ENCODE measurements around the gene PGC.

PGC gene

DNA sequence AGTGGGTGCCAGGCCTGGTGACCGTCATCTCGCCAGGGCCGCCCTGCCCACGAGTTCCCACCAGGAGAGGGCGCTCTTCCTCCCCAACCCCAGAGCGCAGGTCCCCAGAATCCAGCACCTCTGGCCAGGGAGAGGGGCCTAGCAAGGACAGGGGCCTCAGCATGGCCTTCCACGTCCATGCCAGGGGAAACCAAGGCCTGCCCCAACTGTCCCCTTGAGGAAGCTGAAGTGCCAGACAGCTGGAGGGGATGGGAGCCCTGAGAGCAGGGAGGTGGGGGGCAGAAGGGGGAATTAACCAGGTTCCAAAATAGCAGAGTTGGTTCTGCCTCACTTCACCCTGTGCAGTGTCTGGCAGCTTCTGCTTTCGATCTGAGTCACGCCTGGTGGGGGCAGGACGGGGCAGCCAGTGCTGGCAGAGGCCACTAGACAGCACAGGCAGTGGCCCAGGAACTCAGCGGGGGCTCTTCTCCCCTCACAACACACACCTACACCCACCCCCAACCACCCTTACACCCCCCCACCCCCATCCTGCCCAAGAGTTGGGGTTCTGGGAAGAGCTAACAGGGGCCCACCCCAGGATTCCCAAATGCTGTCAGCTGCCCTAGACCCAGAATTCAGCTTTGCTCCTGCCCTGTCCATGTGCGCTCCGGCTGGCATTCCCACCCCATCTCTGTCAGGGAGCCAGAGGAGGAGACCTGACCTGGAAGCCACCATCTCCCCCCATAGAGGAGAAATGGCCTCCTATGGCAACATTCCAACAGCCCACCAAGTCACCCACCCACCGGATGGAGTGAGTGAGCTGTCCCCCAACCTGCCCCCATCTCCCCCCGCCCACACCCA is 41.0 kb downstream of the PGC start:
- in situ Hi-C loops (cut with MboI; ENCODE audit: low pct_unique_long_range_greater_than_20kb, low sequenced_read_pairs) = no loop called here
- DNase-seq = peak; percentile 87

DNA sequence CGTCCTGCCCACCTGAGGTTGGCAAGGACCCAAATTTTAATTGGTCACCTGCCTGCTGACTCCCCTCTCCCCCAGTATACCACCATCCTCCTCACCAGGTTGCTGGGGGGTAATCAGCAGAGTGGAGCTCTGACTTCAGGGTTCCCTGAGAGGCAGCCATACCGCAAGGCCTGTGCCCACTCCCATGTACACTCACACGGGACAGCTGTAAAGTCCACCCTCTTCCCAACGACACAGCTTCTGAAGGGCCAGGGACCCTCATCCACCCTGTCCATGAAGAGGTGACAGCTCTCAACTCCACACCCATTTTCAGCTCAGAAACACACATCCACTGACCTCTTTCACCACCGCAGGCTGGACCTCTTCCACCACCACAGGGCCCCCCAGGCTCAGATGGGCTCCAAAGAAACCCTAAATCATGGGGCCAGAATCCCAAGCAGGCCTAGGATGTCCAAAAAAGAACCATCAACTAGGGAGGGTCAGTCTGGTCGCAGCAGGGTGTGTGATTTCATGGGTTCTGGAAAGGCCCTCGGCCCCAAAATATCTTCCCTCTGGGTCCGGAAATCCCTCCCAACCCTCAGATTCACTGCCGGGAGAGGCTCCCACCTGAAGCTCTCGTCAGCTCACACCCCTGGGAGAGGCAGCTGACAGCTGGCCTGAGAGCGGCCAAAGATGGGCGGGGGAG is 41.7 kb downstream of the PGC start:
- in situ Hi-C loops (cut with MboI; ENCODE audit: low pct_unique_long_range_greater_than_20kb, low sequenced_read_pairs) = no loop called here

DNA sequence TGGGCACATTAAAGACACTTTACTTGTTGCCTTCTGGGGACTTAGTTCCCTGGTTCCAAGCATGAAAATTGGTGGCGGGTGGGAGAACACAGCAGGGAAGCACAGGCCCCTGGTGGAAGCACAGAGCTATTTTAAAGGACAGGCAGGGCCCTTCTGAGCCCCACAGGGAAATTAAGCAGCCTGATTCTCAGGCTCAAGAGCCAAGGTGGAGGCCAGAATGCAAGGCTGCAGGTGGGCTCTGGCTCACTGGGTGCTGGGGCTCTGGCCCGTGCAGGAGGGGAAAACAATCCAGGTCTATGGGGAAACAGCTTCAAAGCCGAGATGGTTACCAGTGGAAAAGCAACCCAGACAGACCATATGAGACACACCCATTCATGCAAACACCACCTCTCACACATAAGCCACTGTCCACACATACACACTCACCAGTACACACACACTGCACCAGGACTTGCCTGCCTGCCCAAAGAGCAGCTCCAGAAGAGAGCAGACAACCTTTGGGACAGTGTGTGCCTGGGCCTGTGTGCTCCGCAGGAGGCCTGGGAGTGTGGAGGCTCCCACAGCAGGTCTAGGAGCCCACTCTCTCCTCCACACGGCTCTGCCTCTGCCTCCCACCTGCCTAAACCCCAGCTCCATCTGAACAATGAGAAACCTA is 42.4 kb downstream of the PGC start:
- in situ Hi-C loops (cut with MboI; ENCODE audit: low pct_unique_long_range_greater_than_20kb, low sequenced_read_pairs) = no loop called here
- no peak for DNase-seq

More for the DNA sequence above, 41.7 kb downstream of the PGC start:
- DNase-seq = no peak

DNA sequence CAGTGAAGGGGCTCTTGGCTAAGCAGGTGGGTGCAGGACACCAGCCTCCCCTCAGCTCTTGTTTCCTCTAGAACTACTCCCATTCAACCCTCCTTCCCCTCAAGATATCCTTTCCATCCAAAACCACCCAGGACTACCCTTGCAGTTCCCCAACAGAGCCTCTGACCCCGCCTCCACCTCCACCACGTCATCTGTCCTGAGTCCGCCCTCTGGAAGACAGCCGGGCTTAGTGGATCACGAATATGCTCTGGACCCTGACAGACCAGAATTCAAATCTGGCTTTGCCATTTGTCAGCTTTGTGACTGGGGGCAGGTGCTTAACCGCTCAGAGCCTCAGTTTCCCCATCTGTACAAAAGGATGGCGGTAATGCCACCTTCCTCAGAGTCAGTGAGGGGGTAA is 43.2 kb downstream of the PGC start:
- in situ Hi-C loops (cut with MboI; ENCODE audit: low pct_unique_long_range_greater_than_20kb, low sequenced_read_pairs) = no loop called here
- no peak for DNase-seq

DNA sequence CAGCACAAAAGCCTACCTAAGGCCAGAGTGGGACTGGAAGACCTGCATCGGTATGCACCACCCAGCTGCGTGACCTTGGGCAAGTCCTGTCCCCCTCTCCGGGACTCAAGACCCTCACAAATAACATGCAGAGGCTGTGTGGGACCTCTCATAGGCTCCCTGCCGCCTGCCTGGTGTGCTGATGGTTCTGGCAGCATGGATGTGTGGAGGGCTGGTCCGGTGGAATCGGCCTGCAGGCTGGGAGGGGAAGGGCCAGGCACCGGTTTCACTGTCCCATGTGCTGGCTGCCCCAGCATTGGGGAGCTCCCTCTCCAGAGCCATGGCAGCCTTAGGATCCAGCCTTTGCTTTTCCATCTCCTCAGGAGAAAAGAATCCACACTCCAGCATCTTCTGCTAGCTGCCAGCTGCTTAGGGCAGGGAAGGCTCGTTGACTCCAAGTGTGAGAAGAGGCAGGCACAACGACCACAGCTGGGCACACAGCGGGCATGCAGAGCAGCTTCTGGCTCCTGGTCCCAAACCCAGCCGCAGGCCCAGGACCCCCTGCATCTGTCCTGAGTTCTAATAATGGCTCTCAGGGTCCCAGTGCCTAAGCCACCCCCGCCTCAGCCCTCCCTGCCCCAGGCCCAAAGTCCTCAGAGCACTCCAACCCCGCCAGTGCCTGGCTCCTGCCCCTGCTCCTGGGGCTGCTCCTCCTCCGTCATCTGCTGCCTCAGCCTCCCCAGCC is 44.3 kb downstream of the PGC start:
- no peak for DNase-seq
- in situ Hi-C loops (cut with MboI; ENCODE audit: low pct_unique_long_range_greater_than_20kb, low sequenced_read_pairs) = no loop called here

DNA sequence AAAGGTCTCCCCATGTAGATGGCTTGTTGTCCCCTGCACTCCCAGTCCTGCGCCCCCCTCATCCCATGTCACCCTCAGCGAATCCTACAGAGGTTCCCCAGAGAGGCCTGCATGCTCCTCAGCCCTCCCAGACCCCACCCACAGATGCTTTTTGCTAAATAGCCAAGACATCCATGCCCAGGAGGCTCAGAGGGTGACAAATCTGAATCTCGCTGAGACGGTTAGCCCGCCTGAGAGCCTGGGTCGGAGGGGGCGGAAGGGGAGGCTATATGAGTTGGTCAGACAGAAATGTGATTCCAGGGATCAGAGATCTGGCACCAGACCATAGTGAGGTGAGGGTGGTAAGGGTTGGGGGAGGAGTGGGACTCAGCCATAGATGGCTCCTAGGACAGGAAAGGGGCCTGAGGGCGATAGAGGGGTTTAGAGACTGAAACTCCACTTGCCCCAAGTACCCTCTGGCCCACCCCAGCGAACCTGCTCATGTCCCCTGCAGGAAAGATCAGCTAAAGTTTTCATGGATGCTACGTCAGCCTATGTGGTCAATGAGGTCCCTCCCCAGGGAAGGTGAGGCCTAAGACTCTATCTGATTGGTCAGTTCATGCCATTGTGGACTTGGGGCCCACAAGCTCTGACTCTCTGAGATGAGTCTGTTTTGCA is 45.0 kb downstream of the PGC start:
- in situ Hi-C loops (cut with MboI; ENCODE audit: low pct_unique_long_range_greater_than_20kb, low sequenced_read_pairs) = no loop called here
- no peak for DNase-seq

DNA sequence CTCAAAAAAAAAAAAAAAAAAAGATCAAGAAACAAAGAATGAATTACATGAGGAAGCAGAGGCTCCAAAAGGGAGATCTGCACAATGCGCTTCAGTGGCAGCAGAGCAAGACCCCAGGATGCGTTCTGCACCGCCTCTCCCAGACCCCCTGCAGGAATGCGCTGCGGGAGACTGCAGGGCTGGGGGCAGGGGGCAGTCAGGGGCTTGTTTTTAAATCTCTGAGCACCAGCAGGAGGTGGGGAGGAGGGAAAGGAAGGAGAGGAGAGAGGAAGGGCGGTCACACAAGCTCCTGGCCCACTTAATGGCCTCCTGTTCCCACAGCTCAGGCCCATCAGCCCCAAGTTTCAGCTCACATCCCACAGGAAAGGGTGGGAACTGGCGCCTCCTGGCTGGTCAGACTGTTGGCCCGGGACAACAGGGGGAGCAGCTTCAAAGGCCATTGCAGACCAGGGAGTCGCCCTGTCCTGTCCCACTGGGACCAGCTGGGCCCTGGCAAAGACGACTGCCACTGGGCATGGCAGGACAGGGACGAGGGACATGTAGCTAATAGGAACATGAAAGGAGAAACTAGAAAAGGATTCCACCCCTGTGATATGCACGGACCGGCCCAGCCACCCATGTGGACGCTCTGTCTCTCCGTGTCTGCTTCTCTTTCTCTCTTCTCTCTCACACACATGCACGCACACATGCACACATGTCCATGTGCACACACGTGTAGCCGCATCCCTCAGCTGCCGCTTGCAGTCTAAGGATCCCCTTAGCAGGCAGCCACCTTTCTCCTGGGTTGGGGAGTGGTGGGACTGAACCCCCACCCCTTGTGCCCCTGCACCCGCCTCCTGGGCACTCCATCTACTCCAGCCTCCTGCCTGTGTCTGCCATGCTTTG is 46.5 kb downstream of the PGC start:
- in situ Hi-C loops (cut with MboI; ENCODE audit: low pct_unique_long_range_greater_than_20kb, low sequenced_read_pairs) = no loop called here
- no peak for DNase-seq

DNA sequence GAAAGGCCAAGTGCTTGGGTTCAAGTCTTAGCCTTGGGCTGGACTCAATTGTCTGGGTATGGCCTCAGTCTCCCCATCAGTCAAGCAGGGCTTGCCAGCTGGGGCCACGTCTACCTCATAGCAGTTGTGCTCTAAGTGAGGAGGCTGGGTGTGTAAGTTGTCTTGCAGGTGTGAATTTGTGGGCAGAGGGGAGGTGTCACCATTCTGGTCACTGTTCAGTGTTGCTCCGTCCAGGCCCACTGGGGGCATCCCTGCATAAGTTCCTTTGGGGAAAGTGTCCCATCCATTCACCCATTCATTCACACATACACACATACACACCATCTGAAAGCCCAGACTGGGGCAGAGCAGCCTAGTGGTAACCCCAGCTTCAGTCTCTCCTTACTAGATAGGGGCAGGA is 48.1 kb downstream of the PGC start:
- no peak for DNase-seq
- in situ Hi-C loops (cut with MboI; ENCODE audit: low pct_unique_long_range_greater_than_20kb, low sequenced_read_pairs) = no loop called here

DNA sequence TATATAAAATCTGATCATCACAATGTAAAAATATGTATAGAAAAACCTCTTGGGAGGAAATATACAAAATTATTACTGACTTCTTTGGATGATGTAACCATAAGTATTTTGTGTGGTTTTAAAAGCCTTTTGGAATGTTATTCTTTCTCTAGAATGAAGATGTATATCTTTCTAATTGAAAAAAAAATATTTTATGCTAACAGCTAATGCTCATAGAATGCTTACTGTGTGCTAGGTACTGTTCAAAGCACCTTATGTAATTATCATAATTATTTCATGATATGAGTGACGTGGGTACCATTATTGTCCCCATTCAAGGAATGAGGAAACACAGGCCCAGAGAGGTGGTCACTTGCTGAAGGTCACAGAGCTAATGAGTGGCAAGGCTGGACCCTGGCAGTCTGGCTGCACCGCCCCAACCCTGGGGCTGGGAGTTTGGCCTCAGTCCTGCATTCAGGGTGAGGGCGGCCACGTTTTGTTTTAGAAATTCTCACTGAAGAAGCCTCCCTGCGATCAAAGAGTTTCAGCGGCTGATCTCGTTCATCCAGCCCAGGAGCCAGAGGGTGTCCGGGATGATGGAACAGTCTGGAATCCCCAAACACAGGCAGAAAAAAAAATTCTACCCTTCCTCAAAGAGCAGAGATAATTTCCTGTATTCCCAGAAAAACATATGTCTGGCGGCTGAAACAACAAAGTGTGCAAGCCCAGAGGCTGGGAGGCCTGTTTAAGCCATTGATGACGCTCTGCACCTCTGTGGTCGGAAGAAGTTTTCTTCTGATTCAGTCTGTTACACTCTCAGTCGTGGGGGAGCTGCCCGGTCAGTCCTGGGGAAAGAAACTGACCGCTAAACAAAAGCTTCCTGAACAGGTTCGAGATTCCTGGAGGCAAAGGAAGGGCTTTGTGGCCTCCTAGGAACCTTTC is 49.1 kb downstream of the PGC start:
- in situ Hi-C loops (cut with MboI; ENCODE audit: low pct_unique_long_range_greater_than_20kb, low sequenced_read_pairs) = no loop called here
- no peak for DNase-seq

DNA sequence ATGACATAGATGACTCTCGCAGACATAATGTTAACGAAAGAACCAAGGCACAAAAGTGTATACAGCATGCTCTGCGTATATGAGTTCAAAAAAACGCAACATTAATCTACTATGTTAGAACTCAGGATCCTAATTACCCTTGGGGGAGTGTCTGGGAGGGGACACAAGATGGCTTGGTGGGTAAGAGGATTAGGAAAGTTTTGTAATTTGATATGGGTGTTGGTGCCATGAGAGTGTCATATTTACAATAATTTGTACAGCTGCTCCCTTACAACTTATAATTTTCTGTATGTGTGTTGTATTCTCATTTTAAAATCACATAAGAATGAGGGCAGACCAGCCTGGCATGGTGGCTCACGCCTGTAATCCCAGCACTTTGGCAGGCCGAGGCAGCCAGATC is 50.4 kb downstream of the PGC start:
- in situ Hi-C loops (cut with MboI; ENCODE audit: low pct_unique_long_range_greater_than_20kb, low sequenced_read_pairs) = no loop called here
- no peak for DNase-seq

DNA sequence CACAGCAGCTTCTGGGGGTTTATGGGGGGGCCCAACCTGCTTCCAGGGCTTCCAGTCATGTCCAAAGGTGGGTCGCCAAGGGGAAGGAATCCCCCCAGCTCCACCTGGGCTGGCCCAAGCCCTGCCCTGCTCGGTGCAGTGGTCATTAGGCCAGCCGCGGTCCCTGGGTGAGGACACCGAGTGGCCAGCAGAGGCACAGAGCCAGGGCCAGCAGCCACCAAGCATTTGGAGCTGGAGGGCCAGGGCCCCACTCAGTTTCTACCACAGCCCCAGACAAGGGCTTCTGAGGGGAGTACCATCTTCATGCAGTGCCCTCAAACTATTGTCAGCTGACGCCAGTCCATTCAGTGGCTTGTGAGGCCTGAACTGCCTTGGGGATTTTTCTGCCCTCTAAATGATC is 51.4 kb downstream of the PGC start:
- DNase-seq = no peak

DNA sequence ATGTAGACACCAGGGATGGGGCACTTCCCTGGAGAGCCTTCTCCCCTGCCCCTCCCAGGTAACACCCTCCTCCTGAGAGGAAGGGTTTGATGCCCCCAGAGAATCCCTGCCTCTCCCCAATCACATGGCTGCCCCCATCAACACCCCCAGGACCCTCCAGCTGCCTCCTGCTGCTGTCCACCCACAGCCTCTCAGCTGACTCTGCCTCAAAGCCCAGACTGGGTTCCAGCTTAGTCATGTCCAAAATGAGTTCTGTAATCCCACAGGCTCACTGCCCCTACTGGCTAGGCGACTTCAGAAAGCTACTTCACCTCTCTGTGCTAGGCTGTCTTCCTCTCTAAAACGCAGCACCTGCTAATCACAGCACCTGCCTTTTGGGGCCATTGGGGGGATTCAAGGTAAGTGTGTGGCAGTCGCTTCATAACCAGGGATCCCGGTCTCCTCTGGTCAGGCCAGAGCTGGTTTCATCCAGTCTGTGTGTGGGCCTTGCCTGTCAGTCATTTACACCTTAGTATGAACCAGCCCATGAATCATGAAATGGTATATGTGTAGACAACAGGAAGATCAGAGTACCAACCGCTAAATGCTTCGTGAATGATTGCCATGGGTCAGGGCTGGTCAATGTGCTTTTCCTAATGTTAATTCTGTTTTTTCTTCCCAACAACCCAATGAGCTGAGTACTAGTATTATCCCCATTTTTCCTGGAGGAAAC is 52.2 kb downstream of the PGC start:
- no peak for DNase-seq
- in situ Hi-C loops (cut with MboI; ENCODE audit: low pct_unique_long_range_greater_than_20kb, low sequenced_read_pairs) = no loop called here

More for the DNA sequence above, 51.4 kb downstream of the PGC start:
- in situ Hi-C loops (cut with MboI; ENCODE audit: low pct_unique_long_range_greater_than_20kb, low sequenced_read_pairs) = no loop called here

DNA sequence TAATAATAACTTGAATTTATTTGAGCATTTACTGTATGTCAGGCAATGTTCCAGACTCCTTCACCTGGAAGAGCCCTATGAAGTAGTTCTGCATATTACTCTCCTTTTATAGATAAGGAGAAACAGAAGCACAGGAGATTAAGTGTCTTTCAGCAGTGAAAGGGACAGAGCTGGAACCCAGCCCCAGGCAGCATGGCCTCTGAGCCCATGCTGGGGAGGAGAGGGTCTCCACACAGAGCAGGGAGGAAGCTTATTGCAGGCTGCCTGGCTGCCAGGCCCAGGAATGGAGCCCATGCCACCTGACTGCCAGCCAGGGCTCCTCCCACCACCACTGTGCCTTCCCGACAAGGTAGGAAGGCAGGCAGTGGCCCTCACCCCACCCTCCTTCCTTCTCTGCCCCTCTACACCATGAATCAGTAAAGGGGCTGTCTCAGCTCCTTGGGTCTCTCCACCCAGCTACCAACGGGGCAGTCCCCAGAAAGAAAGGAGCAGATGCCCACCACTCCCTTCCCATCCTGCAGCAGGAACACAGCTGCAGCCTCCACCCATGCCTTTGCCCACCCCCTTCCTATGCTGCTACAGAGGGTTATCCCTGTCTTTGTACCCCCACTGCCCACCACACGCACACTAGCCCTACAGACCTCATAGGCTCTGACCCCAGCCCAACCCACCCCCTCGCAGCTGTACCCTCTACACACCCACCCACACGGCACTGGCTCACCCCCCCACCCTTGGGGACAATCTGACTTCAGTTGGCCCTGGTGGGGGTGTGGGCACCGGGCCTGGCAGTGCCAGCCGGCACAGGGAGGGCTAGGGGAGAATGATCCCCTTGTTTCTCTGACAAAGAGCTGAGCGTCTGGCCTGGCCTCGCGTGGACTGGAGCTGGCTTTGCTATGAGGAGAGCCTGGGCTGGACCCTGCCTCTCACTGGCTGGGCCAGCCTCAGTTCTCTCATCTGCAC is 53.6 kb downstream of the PGC start:
- no peak for DNase-seq
- in situ Hi-C loops (cut with MboI; ENCODE audit: low pct_unique_long_range_greater_than_20kb, low sequenced_read_pairs) = no loop called here

DNA sequence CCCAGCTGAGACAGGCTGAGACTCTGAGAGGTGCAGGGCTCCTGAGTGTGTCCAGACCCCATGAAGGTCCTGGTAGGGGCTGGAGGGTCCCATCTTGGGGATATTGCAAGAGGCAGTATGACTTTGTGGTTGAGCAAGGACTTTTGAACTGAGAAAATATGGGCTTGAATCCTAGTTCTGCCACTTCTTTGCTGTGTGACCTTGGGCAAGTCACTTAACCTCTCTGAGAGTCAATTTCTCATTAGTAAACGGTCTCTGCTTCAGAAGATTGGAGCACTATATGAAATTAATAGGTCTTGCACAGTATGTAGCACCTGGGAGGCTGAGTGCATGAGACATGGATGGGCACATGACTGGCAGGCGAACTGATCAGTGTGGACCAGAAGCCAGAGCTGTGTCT is 54.5 kb downstream of the PGC start:
- DNase-seq = no peak
- in situ Hi-C loops (cut with MboI; ENCODE audit: low pct_unique_long_range_greater_than_20kb, low sequenced_read_pairs) = no loop called here

DNA sequence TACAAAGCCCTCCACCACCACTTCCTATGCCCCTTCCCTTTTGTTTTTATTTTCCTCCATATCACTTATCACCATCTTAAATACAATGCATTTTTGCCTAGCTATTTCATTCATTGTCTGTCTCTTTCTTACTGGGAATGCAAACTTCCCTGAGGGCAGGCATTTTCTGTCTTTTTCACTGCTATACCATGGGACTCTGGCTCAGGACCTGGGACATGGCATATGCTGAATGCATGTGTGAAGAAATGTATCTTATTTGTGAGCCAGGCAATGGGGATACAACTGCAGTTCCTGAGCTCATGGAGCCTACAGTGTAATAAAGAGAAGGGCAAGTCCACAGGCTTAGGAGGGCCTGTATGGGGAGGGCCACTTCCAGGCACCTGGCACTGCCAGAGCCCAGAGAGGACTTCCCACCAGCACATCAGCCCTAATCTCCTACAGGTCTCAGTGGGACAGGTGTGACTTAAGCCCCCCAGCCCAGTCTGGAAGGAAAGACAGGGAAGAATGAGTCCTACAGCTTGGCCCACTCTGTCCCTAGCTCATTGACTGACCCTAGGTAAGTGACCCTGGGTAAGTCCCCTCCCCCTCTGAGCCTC is 55.0 kb downstream of the PGC start:
- in situ Hi-C loops (cut with MboI; ENCODE audit: low pct_unique_long_range_greater_than_20kb, low sequenced_read_pairs) = no loop called here
- no peak for DNase-seq

Measured in KBM-7 (cell line).